Stimulated activated CD8-positive, alpha-beta memory T cell treated with anti-CD3 and anti-CD28 coated beads, Interleukin-7, amount 100 ng/mL, for 4 hours (primary cell): ENCODE data around the gene UBR3.
A peak's percentile ranks its signal among the peaks of the same experiment; 100 is the strongest.
"Not testable (repeated sequence)": the region's sequence is repeated elsewhere in the genome, so short reads cannot be mapped to it uniquely, and the experiment has no call there.

Experiments used
- DNase-seq, 2 donors: peaks; one replicate each; pipeline ENCODE4 v3.0.0-alpha.2; 2020; ENCODE audit warnings: low read depth in 2 of 2

Gene UBR3, protein sequence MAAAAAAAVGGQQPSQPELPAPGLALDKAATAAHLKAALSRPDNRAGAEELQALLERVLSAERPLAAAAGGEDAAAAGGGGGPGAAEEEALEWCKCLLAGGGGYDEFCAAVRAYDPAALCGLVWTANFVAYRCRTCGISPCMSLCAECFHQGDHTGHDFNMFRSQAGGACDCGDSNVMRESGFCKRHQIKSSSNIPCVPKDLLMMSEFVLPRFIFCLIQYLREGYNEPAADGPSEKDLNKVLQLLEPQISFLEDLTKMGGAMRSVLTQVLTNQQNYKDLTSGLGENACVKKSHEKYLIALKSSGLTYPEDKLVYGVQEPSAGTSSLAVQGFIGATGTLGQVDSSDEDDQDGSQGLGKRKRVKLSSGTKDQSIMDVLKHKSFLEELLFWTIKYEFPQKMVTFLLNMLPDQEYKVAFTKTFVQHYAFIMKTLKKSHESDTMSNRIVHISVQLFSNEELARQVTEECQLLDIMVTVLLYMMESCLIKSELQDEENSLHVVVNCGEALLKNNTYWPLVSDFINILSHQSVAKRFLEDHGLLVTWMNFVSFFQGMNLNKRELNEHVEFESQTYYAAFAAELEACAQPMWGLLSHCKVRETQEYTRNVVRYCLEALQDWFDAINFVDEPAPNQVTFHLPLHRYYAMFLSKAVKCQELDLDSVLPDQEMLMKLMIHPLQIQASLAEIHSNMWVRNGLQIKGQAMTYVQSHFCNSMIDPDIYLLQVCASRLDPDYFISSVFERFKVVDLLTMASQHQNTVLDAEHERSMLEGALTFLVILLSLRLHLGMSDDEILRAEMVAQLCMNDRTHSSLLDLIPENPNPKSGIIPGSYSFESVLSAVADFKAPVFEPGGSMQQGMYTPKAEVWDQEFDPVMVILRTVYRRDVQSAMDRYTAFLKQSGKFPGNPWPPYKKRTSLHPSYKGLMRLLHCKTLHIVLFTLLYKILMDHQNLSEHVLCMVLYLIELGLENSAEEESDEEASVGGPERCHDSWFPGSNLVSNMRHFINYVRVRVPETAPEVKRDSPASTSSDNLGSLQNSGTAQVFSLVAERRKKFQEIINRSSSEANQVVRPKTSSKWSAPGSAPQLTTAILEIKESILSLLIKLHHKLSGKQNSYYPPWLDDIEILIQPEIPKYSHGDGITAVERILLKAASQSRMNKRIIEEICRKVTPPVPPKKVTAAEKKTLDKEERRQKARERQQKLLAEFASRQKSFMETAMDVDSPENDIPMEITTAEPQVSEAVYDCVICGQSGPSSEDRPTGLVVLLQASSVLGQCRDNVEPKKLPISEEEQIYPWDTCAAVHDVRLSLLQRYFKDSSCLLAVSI (N-terminal part only)

DNA sequence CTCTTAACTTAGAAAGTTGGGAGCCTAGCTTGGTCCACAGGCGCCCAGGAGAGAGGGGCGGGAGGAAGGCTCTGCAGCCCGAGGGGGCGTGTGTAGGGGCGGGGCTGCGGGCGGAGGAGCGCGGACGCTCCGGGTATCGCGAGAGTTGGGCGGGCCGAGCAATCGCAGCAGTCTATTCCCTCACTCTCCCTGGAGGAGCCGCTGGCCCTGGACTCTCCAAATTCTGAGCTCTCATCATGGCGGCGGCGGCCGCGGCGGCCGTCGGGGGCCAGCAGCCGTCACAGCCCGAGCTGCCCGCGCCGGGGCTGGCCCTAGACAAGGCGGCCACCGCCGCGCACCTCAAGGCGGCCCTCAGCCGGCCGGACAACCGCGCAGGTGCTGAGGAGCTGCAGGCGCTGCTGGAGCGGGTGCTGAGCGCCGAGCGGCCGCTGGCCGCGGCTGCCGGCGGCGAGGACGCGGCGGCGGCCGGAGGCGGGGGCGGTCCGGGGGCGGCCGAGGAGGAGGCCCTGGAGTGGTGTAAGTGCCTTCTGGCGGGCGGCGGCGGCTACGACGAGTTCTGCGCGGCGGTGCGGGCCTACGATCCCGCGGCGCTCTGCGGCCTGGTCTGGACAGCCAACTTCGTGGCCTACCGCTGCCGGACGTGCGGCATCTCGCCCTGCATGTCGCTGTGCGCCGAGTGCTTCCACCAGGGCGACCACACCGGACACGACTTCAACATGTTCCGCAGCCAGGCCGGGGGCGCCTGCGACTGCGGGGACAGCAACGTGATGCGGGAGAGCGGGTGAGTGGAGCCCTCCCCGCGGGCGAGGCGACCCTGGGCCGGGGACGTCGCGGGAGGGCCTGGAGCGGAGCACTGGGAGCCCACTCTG, at the start of gene UBR3:
Gene UBR3 (plus strand): TSS at position 183 of the 869 bp plus-strand sequence. CDS start 54 bp downstream, at position 237.
- peak; percentile 72 to 86 for DNase-seq

DNA sequence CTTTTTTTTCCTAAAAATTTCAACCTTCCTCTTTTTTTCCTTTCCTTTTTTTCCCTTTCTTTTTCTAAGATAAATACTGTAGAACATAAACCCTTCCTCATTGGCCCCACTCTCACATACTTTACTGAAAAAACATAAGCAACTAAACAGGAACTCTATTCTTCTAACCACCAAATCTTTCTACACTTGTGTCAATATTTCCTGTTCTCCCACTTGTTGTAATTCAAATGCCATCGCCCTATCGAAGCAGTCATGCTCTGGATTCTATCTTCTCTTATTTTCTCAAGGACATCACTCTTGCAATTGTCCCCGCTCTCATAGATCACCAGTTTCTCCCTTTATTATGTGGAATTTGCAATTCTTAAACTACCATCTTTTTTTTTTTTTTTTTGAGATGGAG, 48.8 kb upstream of the UBR3 start:
- DNase-seq: no peak

DNA sequence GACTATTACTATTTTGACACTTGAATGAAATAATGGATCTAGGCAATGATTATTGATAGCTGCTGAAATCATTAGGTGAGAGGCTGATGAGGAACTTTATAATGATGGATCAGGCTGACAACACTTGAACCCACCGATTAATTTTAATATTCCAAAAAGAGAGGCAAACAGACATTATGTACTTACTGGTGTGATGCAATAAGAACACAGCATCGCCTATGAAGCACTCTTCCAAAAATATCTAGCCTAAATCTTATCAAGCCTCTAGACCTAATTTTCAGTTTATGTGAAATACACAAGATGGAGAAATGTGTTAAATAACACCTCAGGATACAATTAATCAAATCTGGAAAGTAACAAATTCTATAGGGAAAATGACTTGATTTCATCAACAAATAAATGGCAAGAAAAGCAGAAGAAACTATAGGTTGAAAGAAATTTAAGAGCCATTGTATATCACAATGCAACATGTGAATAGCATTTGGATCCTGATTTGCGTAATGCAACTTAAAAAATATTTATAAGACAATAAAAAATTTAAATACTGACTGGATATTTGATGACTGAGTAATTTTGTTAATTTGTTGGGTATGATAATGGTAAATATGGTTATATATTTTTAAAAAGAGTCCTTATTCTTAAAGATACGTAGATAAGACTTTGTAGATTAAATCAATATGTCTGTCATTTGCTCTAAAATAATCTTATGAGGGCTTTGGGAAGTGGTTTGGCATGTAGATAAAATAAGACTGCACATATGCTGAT, 45.8 kb upstream of the UBR3 start:
- no peak for DNase-seq

DNA sequence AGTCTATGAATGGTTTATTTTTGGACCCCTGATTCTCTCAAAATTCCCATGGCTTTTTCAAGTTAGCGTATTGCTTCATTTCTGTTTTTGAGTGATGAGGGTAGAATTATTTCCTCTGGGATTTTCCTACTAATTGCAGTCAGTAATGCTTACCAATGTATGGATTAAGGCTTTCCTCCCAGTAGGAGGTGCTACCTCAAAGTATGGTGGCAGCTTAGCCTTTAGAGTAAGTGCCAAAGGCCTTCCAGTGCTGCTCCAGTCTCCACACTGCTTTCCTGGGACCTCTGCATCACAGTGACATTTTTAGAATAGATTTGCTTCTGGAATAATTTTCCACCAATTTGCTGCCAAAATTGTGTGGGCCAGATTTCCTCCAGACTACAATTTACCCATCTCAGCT, 44.7 kb upstream of the UBR3 start:
- no peak for DNase-seq

DNA sequence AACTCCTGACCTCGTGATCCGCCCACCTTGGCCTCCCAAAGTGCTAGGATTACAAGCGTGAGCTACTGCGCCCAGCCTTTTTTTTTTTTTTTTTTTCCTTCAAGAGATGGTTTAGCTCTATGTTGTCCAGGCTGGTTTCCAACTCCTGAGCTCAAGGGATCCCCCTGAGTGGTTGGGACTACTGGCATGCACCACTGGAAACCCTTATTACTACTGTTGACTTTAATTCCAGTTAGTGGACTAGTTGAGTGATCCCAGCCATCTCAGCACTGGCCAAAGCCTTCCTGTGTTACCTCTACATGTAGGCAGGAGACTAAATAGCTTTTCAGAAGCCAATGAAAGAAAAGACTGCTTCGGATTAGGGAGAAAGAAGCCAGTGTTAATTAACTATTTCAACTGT, 36.7 kb upstream of the UBR3 start:
- DNase-seq: no peak

DNA sequence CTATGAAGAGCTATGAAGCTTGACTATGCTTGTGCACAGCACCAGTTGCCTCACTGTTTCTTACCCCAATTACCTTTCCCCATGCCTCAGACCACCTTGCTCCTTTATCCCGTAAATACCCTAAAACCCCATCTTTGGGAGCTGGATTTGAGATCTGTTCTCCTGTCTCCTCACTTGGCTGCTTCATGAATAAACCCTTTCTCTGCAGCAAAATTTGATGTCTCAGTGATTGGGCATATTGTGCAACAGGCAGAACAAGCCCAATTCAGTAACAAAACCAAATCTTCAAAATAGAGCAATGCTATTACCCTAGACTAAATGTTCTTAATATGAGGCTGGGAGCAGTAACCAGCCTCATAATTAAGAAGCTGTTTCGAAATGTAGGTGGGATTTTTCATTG, 32.1 kb upstream of the UBR3 start:
- no peak for DNase-seq

DNA sequence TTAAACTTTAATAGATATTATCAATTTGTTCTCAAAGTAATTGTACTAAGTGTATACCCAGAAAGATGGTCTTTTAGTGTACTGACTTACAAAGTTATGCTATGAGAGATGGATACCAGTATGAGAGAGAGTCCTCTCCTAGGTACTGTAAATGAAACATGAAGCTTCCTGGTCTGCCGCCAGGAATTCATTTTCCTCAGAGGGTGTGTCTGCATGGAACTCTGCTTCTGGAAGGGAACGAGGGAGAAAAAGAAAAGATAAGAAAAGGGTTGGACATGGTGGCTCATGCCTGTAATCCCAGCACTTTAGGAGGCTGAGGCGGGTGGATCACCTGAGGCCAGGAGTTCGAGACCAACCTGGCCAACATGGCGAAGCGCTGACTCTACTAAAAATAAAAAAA, 30.8 kb upstream of the UBR3 start:
- no peak for DNase-seq

DNA sequence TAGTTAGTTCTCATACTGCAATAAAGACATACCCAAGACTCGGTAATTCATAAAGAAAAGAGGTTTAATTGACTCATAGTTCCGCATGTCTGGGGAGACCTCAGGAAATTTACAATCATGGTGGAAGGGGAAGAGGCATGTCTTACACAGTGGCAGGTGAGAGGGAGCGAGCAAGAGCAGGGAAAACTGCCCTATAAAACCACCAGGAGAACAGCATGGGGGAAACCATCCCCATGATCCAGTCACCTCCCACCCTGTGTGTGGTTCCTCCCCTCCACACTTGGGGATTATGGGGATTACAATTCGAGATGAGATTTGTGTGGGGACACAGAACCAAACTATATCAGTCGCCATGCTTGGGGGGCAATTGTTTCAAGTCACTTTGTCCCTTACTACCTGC, 29.7 kb upstream of the UBR3 start:
- no peak for DNase-seq

DNA sequence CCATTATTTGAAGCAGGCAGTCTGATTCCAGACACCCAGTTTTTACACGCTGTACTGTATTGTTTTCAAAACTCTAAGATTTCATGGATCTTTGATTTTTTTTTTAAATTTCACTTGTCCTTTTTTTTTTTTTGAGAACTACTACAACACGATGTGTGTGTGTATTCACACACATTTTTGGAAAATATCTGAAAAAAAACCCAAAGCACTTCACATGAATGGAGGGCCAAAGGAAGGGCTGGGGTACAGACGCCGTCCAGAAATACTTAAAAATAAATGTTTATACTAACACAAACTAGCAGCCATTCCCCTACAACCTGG, 28.9 kb upstream of the UBR3 start:
- DNase-seq: no peak

DNA sequence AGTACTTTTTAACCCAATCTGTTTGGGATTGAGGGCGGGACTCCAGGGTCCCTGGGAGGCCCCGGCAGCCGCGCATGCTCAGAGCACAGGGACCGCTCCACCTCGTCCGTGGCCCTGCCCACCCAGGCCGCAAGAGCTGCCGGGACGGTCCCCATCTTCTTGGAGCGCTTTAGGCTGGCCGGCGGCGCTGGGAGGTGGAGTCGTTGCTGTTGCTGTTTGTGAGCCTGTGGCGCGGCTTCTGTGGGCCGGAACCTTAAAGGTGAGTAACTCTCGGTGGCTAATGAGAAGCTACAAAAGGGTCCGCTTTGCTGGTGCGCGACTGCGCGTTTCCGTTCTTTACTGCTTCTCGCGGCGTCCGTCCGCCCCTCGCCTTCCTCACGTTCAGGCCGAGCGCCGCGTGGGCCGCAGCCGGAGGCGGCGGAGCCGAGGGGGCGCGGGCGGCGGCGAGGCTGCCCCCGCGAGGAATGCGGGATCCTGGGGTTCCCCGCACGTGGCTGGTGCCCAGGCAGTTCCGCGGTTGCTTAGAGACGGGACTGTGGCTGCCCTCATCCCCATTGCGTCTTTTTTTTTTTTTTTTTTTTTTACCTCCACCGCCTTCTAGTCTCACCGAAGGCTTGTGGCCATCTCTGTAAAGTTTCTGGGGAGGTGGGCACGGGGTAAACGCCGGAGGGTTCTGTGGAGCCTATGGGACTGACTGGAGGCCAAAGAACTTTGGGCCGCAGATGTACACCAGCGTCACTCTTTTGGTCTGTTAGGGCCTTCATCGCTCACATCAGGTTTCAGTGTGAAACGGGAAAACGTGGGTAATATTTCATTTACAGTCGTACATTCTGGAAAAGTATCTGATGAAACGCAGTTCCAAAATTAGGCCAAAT, 28.3 kb upstream of the UBR3 start, which contains the start of gene SSB:
Gene SSB (plus strand): TSS at position 154 of the 875 bp plus-strand sequence. CDS start 2,090 bp downstream, outside the sequence.
- peak; percentile 88 to 93 for DNase-seq

DNA sequence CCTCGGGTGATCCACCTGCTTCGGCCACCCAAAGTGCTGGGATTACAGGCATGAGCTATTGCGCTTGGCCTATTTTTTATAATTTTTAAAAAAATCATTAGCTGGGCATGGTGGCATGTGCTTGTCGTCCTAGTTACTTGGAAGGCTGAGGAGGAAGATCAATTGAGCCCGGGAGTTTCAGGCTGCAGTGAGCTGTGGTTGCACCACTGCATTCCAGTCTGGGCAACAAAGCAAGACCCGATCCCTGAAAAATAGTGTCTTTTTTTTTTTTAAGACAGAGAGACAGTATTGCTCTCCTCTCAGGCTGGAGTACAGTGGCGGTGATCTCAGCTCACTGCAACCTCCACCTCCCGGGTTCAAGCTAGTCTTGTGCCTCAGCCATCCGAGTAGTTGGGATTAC, 23.8 kb upstream of the UBR3 start:
- no peak for DNase-seq

DNA sequence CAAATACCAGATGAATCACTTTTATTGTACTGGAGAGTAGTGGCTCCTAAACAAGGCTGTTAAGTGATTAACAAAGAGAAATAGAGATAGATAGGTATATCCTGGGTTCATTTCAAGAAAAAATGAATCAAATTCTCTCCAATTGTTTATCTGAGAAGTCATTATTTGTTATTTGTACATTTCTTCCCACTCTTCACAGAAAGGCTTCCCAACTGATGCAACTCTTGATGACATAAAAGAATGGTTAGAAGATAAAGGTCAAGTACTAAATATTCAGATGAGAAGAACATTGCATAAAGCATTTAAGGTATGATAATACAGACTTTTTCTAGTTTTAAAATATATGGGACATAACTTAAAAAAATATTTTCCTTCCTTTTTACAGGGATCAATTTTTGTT, 20.7 kb upstream of the UBR3 start:
- no peak for DNase-seq

DNA sequence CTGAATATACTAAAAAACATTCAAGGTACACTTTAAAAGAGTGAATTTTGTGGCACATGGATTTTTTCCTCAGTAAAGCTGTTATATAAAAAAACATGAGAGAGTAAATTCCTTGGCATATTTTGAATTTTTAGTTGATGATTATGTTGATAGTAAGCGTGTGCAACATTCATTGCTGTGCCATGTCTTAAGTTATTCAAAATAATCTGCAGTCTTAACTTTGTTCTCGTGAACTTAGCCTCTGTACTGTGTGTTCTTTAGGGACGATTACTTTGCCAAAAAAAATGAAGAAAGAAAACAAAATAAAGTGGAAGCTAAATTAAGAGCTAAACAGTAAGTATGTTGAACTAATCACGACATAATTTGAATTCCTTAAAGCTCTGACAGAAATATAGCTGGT, 19.0 kb upstream of the UBR3 start:
- no peak for DNase-seq

DNA sequence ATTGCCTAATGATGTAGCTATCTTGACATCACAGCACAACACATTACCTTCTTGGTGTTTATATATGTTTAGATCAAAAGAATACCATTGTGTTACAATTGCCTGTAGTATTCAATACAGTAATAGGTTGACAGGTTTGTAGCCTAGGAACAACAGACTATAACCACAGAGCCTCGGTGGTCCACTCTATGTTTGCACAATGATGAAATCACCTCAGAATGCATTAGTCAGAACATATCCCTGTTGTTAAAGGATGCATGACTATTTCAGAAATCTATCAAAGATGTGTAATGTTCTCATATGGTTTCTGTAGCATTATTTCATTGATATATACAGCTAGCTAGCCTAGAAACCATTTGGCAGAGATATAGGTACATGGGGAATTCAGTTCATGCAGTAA, 11.4 kb upstream of the UBR3 start:
- DNase-seq: no peak

DNA sequence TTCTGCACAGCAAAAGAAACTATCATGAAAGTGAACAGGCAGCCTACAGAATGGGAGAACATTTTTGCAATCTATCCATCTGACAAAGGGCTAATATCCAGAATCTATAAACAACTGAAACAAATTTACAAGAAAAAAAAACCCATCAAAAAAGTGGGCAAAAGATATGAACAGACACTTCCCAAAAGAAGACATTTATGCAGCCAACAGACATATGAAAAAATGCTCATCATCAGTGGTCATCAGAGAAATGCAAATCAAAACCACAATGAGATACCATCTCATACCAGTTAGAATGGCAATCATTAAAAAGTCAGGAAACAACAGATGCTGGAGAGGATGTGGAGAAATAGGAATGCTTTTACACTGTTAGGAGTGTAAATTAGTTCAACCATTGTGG, 10.3 kb upstream of the UBR3 start:
- not testable (repeated sequence) for DNase-seq

DNA sequence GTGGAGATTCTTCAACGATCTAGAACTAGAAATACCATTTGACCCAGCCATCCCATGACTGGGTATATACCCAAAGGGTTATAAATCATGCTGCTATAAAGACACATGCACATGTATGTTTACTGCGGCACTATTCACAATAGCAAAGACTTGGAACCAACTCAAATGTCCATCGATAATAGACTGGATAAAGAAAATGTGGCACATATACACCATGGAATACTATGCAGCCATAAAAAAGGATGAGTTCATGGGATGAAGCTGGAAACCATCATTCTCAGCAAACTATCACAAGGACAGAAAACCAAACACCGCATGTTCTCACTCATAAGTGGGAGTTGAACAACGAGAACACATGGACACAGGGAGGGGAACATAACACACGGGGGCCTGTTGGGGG, 9.9 kb upstream of the UBR3 start:
- not testable (repeated sequence) for DNase-seq

DNA sequence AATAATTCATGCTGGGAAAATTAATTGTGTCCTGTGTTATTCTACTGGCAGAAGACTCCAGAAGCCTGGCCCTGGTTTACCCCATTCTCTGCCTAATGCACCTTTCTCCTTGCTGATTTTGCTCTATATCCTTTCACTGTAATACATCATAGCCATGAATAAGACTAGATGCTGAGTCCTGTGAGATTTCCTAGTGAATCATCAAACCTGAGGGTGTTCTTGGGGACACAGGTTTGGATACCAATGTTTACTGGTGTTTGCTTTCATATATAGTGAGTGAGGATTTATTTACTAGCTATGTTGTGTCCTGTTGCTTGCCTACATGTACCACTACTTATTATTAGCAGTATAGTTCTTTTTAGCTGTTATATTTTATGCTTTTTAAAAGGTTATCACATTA, 9.0 kb upstream of the UBR3 start:
- no peak for DNase-seq

DNA sequence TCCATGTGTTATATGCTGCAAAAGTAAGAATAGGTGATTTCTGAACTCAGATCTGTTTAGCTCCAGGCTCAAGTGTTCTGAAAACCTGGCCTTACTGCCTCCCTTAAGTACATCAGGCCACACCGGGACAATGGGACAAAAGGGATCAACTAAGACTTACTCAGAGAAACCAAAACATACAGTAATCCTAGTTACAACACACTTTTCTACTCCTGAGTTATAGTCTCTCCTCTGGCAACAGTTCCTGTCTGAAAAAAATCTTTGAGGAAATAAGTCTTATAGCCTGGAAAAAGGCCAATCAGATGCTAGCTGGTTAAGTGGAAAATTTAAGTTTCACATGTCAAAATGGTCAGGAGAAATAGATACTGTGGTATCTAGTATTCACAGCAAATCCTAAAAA, 8.1 kb upstream of the UBR3 start:
- DNase-seq: no peak

DNA sequence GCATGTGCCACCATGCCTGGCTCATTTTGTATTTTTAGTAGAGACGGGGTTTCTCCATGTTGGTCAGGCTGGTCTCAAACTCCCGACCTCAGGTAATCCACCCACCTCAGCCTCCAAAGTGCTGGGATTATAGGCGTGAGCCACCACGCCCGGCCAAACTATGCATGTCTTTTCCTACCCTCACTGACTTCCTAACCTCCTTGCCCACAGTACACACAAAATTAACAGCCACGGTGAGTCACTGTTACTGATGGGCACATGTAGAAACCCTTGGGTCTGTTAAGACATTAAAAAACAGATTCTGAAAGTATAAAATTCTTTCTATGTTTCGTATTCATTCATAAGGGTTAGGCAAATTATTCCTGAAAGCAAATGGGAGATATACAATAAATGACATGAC, 7.2 kb upstream of the UBR3 start:
- DNase-seq: not testable (repeated sequence)
